Stimulated activated naive CD8-positive, alpha-beta T cell treated with anti-CD3 and anti-CD28 coated beads, Interleukin-15, amount 100 ng/mL, for 72 hours (primary cell): ENCODE results near the gene PIGV.
"Not testable (repeated sequence)": the region's sequence is repeated elsewhere in the genome, so short reads cannot be mapped to it uniquely, and the experiment has no call there.

Source experiments
- ATAC-seq: fragments of 150-1000 bp; cut with Tn5 transposase; 2 replicates; pipeline ENCODE4 v1.10.0; 2021; ENCODE audit warnings: mild to moderate bottlenecking, moderate library complexity
- DNase-seq, 2 donors: peaks; one replicate each; pipeline ENCODE4 v3.0.0; 2021 to 2022
- H3K27ac Mint-ChIP-seq, 2 donors: one replicate each; pipeline ENCODE4 v1.8.0; 2022; ENCODE audit warnings: mild to moderate bottlenecking in 2 of 2, mixed read lengths in 2 of 2, moderate library complexity in 2 of 2
- H3K27me3 Mint-ChIP-seq: one replicate; pipeline ENCODE4 v1.8.0; 2022; ENCODE audit warnings: mixed read lengths
- H3K4me1 Mint-ChIP-seq: one replicate; pipeline ENCODE4 v1.8.0; 2022; ENCODE audit warnings: mild to moderate bottlenecking, mixed read lengths
- H3K4me3 Mint-ChIP-seq, 2 donors: one replicate each; pipeline ENCODE4 v1.8.0; 2022; ENCODE audit warnings: mild to moderate bottlenecking in 2 of 2, mixed read lengths in 2 of 2, moderate library complexity in 1 of 2
- H3K9me3 Mint-ChIP-seq, 2 donors: one replicate each; pipeline ENCODE4 v1.8.0; 2022; ENCODE audit warnings: mixed read lengths in 2 of 2

Gene PIGV

GRCh38 chr1:26831546-26832248 is 43.9 kb downstream of the PIGV start:
- H3K9me3 Mint-ChIP-seq: no peaks in the 10 kb centered on the region

GRCh38 chr1:26832249-26832960 is 44.7 kb downstream of the PIGV start:
- Mint-ChIP-seq H3K27ac (peak overlapping the region in 1 of 2 donors; percentile 99), H3K27me3 (no peaks in the 10 kb centered on the region), H3K4me1 (peaks cover 75% of the 10 kb centered on the region), H3K4me3 (peak overlapping the region; percentile 13 to 78), H3K9me3 (no peaks in the 10 kb centered on the region)
- DNase-seq (no peak), ATAC-seq (no peak)

More at GRCh38 chr1:26831546-26832248, 43.9 kb downstream of the PIGV start:
- no peaks in the 10 kb centered on the region for H3K27me3 Mint-ChIP-seq
- peak overlapping the region in 1 of 2 donors; percentile 87 for H3K27ac Mint-ChIP-seq
- peak overlapping the region in 1 of 2 donors; percentile 38 for H3K4me3 Mint-ChIP-seq
- peaks cover 75% of the 10 kb centered on the region for H3K4me1 Mint-ChIP-seq
- ATAC-seq (no peak), DNase-seq (no peak)

- ATAC-seq (peak; percentile 98), DNase-seq (peak; percentile 65 to 85)
- no peaks in the 10 kb centered on the region for H3K27me3 Mint-ChIP-seq
- H3K4me3 Mint-ChIP-seq: peak overlapping the region; percentile 75 to 78
- H3K27ac Mint-ChIP-seq: peak overlapping the region; percentile 96 to 99
- peaks cover 73% of the 10 kb centered on the region for H3K4me1 Mint-ChIP-seq
- H3K9me3 Mint-ChIP-seq: no peaks in the 10 kb centered on the region
These were observed 46.0 kb downstream of the PIGV start for GRCh38 chr1:26833432-26834405.

DNA sequence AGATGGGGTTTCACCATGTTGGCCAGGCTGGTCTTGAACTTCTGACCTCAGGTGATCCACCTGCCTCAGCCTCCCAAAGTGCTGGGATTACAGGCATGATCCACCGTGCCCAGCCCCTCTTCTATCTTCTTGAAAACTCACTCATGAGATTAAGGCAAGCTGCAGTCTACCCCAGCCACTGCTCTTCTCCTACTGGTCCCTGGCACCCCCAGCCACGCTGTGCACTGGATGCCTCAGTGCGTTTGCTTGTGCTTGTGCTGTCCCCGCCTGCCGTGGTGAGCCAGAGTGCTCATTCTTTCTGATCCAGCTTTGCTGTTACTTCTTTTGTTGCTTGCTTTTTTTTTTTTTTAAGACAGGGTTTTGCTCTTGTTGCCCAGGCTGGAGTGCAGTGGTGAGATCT is 49.9 kb downstream of the PIGV start:
- not testable (repeated sequence) for H3K27me3 Mint-ChIP-seq, H3K4me3 Mint-ChIP-seq, DNase-seq, ATAC-seq, H3K9me3 Mint-ChIP-seq
- H3K27ac Mint-ChIP-seq: peak overlapping the region in 1 of 2 donors; percentile 28
- H3K4me1 Mint-ChIP-seq: peaks cover 43% of the 10 kb centered on the region

- Mint-ChIP-seq H3K4me3 (no peak overlapping the region), H3K4me1 (peaks cover 32% of the 10 kb centered on the region), H3K9me3 (no peaks in the 10 kb centered on the region), H3K27ac (peak overlapping the region; percentile 37 to 95), H3K27me3 (no peaks in the 10 kb centered on the region)
- DNase-seq (peak in 1 of 2 donors; percentile 29), ATAC-seq (peak; percentile 85)
These were observed 51.0 kb downstream of the PIGV start for GRCh38 chr1:26838474-26839338.

DNA sequence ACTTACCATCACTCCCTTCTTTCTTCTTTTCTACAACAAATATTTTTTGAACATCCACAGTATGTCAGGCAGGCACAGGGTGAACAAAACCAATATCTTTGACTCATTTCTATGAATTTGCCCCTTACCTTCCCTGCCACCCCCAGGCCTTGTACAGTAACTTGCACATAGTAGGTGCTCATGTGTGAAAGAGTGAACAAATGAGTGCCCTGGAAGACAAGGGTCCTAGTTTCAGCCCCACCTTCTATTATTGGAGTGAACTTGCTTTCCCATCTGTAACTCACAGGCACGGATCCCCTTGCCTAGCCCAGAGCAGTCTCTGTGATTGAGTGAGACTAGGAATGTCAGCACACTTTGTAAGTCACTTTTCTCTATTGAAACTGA is 51.6 kb downstream of the PIGV start:
- Mint-ChIP-seq H3K4me1 (peaks cover 26% of the 10 kb centered on the region), H3K9me3 (no peaks in the 10 kb centered on the region), H3K27me3 (no peaks in the 10 kb centered on the region), H3K27ac (peak overlapping the region in 1 of 2 donors; percentile 95), H3K4me3 (no peak overlapping the region)
- DNase-seq (no peak), ATAC-seq (no peak)

GRCh38 chr1:26839779-26840178 is 52.0 kb downstream of the PIGV start:
- no peaks in the 10 kb centered on the region for H3K27me3 Mint-ChIP-seq
- DNase-seq (no peak), ATAC-seq (no peak)
- H3K9me3 Mint-ChIP-seq: no peaks in the 10 kb centered on the region
- peaks cover 22% of the 10 kb centered on the region for H3K4me1 Mint-ChIP-seq
- H3K4me3 Mint-ChIP-seq: no peak overlapping the region
- no peak overlapping the region for H3K27ac Mint-ChIP-seq

DNA sequence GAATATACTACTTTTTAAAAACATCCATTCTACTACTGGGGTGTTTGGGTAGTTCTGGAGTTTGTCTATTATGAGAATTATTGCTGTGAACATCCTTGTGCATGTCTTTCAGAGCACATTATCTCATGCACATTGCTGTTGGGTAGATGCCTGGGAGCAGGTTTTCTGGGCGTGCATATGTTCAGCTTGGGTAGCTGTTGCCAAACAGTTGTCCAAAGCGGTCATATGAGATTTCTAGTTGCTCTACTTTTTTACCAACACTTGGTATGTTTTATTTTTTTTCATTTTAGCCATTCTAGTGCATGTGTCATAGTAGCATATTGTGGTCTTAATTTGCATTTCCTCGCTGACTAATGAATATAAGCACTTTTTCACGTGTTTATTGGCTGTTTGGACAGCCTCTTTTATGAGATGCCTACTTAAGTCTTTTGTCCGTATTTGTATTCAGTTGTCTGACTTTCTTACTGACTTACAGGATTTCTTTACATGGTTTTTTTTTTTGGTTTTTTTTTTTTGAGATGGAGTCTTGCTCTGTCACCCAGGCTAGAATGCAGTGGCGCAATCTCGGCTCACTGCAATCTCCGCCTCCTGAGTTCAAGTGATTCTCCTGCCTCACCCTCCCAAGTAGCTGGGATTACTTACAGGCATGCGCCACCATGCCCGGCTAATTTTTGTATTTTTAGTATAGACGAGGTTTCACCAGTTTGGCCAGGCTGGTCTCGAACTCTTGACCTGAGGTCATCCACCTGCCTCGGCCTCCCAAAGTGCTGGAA is 56.9 kb downstream of the PIGV start:
- H3K9me3 Mint-ChIP-seq: no peaks in the 10 kb centered on the region
- H3K4me1 Mint-ChIP-seq: no peaks in the 10 kb centered on the region
- peak overlapping the region in 1 of 2 donors; percentile 76 for H3K27ac Mint-ChIP-seq

GRCh38 chr1:26847826-26848225 is 60.1 kb downstream of the PIGV start:
- not testable (repeated sequence) for H3K9me3 Mint-ChIP-seq, ATAC-seq, DNase-seq, H3K4me1 Mint-ChIP-seq, H3K4me3 Mint-ChIP-seq, H3K27me3 Mint-ChIP-seq
- H3K27ac Mint-ChIP-seq: peak overlapping the region in 1 of 2 donors; percentile 55

More for the DNA sequence above, 56.9 kb downstream of the PIGV start:
- ATAC-seq (no peak), DNase-seq (no peak)
- Mint-ChIP-seq H3K4me3 (no peak overlapping the region), H3K27me3 (no peaks in the 10 kb centered on the region)
